OCI-LY1 (cell line): ENCODE measurements around the gene AADAT.

Source experiments
- H2AFZ ChIP-seq: fragments of 200-600 bp; sonication (generic), shearing (Covaris generic); 2 replicates; pipeline ENCODE4 v1.6.0; 2014; ENCODE audit warnings: antibody characterized with exemption, mild to moderate bottlenecking, low read length
- H3F3A ChIP-seq: fragments of 200-600 bp; sonication (generic), shearing (Covaris generic); 2 replicates; pipeline ENCODE4 v1.6.0; 2014; ENCODE audit warnings: mild to moderate bottlenecking, antibody characterized with exemption, low read length, moderate library complexity; ENCODE audit not compliant: insufficient read depth
- H3K27ac ChIP-seq: fragments of 200-600 bp; sonication (generic); 2 replicates; pipeline ENCODE4 v1.5.1; 2014; ENCODE audit warnings: low read length, mixed run types, mild to moderate bottlenecking, low read depth; ENCODE audit not compliant: poor library complexity, severe bottlenecking
- H3K27me3 ChIP-seq: fragments of 200-600 bp; sonication (generic); 2 replicates; pipeline ENCODE4 v1.6.0; 2014; ENCODE audit warnings: antibody characterized with exemption, mild to moderate bottlenecking, low read length, moderate library complexity; ENCODE audit not compliant: insufficient read depth
- H3K36me3 ChIP-seq: fragments of 200-600 bp; sonication (generic); 2 replicates; pipeline ENCODE4 v1.6.1; 2014; ENCODE audit warnings: mild to moderate bottlenecking, antibody characterized with exemption, low read length, moderate library complexity, mixed read lengths; ENCODE audit not compliant: insufficient read depth
- H3K4me1 ChIP-seq: fragments of 200-600 bp; sonication (generic); 2 replicates; pipeline ENCODE4 v1.5.1; 2014; ENCODE audit warnings: mild to moderate bottlenecking, low read length, moderate library complexity; ENCODE audit not compliant: insufficient read depth, severe bottlenecking
- H3K4me2 ChIP-seq: fragments of 200-600 bp; sonication (generic), shearing (Covaris generic); 2 replicates; pipeline ENCODE4 v1.6.1; 2014; ENCODE audit warnings: low read length
- H3K4me3 ChIP-seq: fragments of 200-600 bp; sonication (generic); 2 replicates; pipeline ENCODE4 v1.5.1; 2014; ENCODE audit warnings: low read length, low read depth, mild to moderate bottlenecking, mixed read lengths; ENCODE audit not compliant: poor library complexity, severe bottlenecking
- H3K79me2 ChIP-seq: fragments of 200-600 bp; shearing (Covaris generic); 2 replicates; pipeline ENCODE4 v1.6.1; 2016; ENCODE audit warnings: mixed run types, low read length, mixed read lengths; ENCODE audit not compliant: insufficient read depth
- H3K9ac ChIP-seq: fragments of 200-600 bp; sonication (generic), shearing (Covaris generic); 2 replicates; pipeline ENCODE4 v1.6.1; 2014; ENCODE audit warnings: mild to moderate bottlenecking, low read length, mixed read lengths
- H3K9me2 ChIP-seq: fragments of 200-600 bp; sonication (generic), shearing (Covaris generic); 2 replicates; pipeline ENCODE4 v1.6.1; 2014; ENCODE audit warnings: low read depth, mild to moderate bottlenecking, low read length, mixed read lengths
- H3K9me3 ChIP-seq: fragments of 200-600 bp; shearing (Covaris generic); 2 replicates; pipeline ENCODE4 v1.6.1; 2014; ENCODE audit warnings: low read length, mixed read lengths
- H4K20me1 ChIP-seq: fragments of 200-600 bp; sonication (generic), shearing (Covaris generic); 2 replicates; pipeline ENCODE4 v1.6.0; 2016; ENCODE audit warnings: mild to moderate bottlenecking, low read length; ENCODE audit not compliant: insufficient read depth
- EZH2 ChIP-seq: fragments of 200-600 bp; sonication (generic), shearing (Covaris generic); IDR thresholded peaks from 2 replicates; pipeline ENCODE4 v1.8.0; 2017; ENCODE audit warnings: borderline replicate concordance, mixed run types, mild to moderate bottlenecking, antibody characterized with exemption, low read length, moderate library complexity, mixed read lengths
- TF ChIP-seq, protein P1 (sequence below): fragments of 200-600 bp; sonication (generic), shearing (Covaris generic); IDR thresholded peaks from 2 replicates; pipeline ENCODE4 v1.5.1; 2017; ENCODE audit warnings: mild to moderate bottlenecking, antibody characterized with exemption, low read length, moderate library complexity, mixed read lengths

AADAT gene

DNA sequence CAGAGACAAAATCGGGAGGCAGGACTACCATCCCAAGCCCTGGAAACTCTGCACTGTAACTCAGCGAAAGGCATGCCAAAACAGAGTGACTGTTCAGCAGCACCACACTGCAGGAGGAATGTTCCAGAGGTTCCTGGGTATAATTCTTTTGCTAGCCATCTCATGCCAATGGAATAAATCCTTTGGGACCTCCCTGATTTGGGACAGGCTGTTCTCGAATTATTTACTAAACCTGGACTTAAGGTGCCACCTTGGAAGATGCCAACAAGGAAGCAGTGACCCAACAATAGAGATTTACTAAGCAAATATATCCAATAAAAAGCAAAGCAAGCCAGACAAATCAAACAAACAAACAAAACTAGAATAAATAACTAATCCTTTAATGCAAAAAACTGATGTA lies 9.3 kb downstream of the AADAT start:
- Histone ChIP-seq H3K36me3 (no peaks in the 10 kb centered on the region), H3F3A (no peaks in the 10 kb centered on the region), H3K79me2 (no peaks in the 10 kb centered on the region), H3K4me3 (no peak overlapping the region), H3K4me2 (no peak overlapping the region), H3K9ac (no peak overlapping the region), H3K27me3 (no peaks in the 10 kb centered on the region), H4K20me1 (no peaks in the 10 kb centered on the region), H3K9me3 (no peaks in the 10 kb centered on the region), H3K4me1 (no peaks in the 10 kb centered on the region), H2AFZ (no peak overlapping the region), H3K9me2 (no peaks in the 10 kb centered on the region), H3K27ac (no peak overlapping the region)
- TF ChIP-seq EZH2: no peak
- TF ChIP-seq, protein P1, sequence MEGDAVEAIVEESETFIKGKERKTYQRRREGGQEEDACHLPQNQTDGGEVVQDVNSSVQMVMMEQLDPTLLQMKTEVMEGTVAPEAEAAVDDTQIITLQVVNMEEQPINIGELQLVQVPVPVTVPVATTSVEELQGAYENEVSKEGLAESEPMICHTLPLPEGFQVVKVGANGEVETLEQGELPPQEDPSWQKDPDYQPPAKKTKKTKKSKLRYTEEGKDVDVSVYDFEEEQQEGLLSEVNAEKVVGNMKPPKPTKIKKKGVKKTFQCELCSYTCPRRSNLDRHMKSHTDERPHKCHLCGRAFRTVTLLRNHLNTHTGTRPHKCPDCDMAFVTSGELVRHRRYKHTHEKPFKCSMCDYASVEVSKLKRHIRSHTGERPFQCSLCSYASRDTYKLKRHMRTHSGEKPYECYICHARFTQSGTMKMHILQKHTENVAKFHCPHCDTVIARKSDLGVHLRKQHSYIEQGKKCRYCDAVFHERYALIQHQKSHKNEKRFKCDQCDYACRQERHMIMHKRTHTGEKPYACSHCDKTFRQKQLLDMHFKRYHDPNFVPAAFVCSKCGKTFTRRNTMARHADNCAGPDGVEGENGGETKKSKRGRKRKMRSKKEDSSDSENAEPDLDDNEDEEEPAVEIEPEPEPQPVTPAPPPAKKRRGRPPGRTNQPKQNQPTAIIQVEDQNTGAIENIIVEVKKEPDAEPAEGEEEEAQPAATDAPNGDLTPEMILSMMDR: no peak

DNA sequence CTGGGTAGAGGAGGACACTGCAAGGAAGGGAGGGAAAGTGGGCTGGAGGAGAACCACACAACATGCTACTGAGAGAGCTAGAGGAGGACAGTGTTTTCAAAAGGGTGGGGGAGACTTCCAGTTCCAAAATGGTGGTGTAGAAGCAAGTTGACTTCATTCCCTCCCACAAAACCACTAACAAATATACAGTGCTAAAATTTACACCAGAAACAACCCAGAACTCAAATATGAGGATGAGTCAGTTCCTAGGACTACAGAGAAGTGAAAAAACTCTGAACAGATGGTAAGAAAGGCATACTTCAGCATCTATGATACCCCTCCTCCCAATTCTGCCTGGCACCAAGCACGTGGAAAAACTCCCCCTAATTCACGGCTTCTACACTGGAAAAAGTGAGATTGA lies 9.8 kb downstream of the AADAT start:
- no peaks in the 10 kb centered on the region for H3F3A ChIP-seq
- H3K9me3 ChIP-seq: no peaks in the 10 kb centered on the region
- no peaks in the 10 kb centered on the region for H3K36me3 ChIP-seq
- H3K4me1 ChIP-seq: no peaks in the 10 kb centered on the region
- H3K27me3 ChIP-seq: no peaks in the 10 kb centered on the region
- no peak overlapping the region for H3K27ac ChIP-seq
- TF ChIP-seq, protein P1: no peak
- no peak for TF ChIP-seq EZH2
- H2AFZ ChIP-seq: no peak overlapping the region
- H4K20me1 ChIP-seq: no peaks in the 10 kb centered on the region
- no peaks in the 10 kb centered on the region for H3K9me2 ChIP-seq
- H3K4me2 ChIP-seq: no peak overlapping the region
- no peaks in the 10 kb centered on the region for H3K79me2 ChIP-seq
- no peak overlapping the region for H3K4me3 ChIP-seq
- H3K9ac ChIP-seq: no peak overlapping the region

DNA sequence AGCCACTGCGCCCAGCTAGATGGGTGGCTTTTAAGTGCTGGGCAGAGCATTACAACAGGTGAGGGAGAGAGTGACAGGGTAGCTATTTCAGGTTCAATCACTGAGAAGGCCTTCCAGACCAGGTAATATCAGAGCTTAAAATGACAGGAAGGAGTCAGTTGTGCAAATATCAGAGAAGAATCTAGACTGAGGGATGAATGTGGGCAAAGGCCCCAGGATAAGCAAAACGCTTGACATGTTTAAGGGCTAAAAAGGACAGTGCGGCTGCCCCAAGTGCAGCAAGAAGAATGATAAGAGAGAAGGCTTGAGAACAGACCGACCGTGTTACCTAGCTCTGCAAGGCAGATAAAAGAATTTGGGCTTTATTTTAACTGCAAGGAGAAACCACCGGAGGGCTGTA lies 18.6 kb downstream of the AADAT start:
- Histone ChIP-seq H3K4me2 (no peak overlapping the region), H3K36me3 (no peaks in the 10 kb centered on the region), H3F3A (no peaks in the 10 kb centered on the region), H3K79me2 (no peaks in the 10 kb centered on the region), H3K4me3 (no peak overlapping the region), H3K9me3 (no peaks in the 10 kb centered on the region), H3K4me1 (no peaks in the 10 kb centered on the region), H3K27ac (no peak overlapping the region), H2AFZ (no peak overlapping the region), H4K20me1 (no peaks in the 10 kb centered on the region), H3K9ac (no peak overlapping the region), H3K27me3 (no peaks in the 10 kb centered on the region), H3K9me2 (no peaks in the 10 kb centered on the region)
- TF ChIP-seq EZH2: no peak
- TF ChIP-seq, protein P1: no peak
